Ishikawa (cell line): ENCODE results near the gene TM4SF1.

Source experiments
- EP300 ChIP-seq: IDR thresholded peaks from 2 replicates; pipeline ENCODE4 v1.6.1; 2012; ENCODE audit warnings: borderline replicate concordance
- MAX ChIP-seq: IDR thresholded peaks from 2 replicates; pipeline ENCODE4 v1.6.1; 2012
- REST ChIP-seq: IDR thresholded peaks from 2 replicates; pipeline ENCODE4 v1.6.1; 2012; ENCODE audit warnings: low read depth, mild to moderate bottlenecking
- TCF12 ChIP-seq: IDR thresholded peaks from 2 replicates; pipeline ENCODE4 v1.6.1; 2012; ENCODE audit warnings: low read depth

DNA sequence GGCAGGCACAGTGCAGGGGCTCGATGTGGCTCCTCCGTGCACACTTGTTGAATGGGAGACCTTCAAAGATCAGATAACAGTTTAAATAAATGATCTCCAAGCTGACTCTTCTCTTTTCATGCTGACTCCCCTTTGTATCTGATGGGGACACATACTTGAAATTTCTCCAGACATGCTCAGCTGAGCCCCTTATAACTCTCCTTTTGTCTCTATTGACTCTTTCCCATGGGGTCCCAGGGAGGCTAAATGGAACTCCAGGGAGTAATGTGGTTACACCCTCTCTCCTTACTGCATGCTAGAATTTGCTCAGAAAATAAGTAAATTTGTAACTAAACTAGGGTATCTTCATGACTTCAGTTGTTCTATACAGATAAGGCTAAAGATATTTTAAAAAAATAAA lies 48.9 kb upstream of the TM4SF1 start:
- TF ChIP-seq EP300 (no peak), MAX (no peak), TCF12 (no peak), REST (no peak)
